ENCODE results near the gene WFIKKN1. TPM values are rescaled to one million over a fixed set of nuclear protein-coding genes. Genes with fewer than 3 reads are reported as not detected.
A peak's percentile ranks its signal among the peaks of the same experiment; 100 is the strongest.

The WFIKKN1 gene
- total and polyA plus RNA-seq, 12 donors, result 0.18 to 3.9 (median 0.45) TPM; not detected in 2

DNA sequence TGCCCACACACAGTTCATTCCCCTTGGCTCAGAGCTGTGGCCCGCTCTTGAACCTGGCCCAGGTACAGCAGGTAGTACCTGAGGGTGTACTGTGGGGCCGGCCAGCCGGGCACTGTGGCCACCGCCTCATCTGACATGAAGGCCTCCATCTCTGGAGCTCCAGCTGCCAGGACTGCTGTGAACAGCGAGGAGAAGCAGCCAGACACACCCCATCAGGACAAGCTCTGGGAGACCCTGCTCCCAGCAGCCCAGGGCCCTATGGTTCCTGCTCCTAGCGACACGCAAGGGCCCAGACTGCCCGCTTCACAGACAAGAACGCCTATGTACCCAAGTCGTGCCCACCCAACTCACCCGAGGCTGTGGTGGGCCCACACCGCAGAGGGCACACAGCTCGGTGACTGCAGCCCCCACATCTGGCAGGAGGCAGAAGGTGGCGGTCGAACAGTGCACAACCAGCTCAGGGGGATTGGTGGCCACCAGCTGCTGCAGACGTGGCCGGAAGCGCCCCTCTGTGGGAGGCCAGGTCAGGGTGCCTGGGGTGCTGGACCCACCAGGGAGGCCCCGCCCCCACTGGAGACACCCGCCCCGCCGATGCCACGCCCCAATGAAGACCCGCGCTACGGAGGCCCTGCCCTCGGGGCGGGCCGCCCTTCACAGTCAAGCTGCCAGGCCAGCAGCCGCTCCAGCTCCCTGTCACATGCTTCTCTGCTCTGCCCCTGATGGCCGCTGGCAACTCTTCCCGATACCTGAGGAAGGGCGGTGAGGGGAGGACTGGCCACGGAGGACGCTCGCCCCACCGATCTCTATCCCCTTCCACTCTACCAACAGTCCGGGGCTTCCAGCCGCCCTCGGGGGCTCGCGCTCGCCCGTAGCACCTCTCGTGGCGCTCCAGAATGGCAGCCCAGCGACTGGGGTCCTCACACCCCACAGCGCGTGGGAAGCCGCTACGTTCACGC is 48.4 kb downstream of the WFIKKN1 start:
- 0 to 50% (median 23%) methylated on average over 1 to 52 of the region's 52 CpGs for WGBS, 4 donors
- TF ChIP-seq, protein P1, sequence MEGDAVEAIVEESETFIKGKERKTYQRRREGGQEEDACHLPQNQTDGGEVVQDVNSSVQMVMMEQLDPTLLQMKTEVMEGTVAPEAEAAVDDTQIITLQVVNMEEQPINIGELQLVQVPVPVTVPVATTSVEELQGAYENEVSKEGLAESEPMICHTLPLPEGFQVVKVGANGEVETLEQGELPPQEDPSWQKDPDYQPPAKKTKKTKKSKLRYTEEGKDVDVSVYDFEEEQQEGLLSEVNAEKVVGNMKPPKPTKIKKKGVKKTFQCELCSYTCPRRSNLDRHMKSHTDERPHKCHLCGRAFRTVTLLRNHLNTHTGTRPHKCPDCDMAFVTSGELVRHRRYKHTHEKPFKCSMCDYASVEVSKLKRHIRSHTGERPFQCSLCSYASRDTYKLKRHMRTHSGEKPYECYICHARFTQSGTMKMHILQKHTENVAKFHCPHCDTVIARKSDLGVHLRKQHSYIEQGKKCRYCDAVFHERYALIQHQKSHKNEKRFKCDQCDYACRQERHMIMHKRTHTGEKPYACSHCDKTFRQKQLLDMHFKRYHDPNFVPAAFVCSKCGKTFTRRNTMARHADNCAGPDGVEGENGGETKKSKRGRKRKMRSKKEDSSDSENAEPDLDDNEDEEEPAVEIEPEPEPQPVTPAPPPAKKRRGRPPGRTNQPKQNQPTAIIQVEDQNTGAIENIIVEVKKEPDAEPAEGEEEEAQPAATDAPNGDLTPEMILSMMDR (IDR thresholded peaks at IDR 0.05), result no peak
- peak; percentile 6 to 14 for TF ChIP-seq POLR2A (IDR thresholded peaks at IDR 0.05)
- intact Hi-C loops (cut with DNase I), result no loop called here
- Histone ChIP-seq H3K4me3 (peak overlapping the region in 1 of 4 donors; percentile 99), H3K36me3 (replicated peaks in 1 of 2) (peaks cover 0 to 19% of the 10 kb centered on the region in 2 donors), H3K4me1 (replicated peaks in 1 of 2) (peaks cover 35 to 43% of the 10 kb centered on the region in 2 donors), H3K27me3 (no peaks in the 10 kb centered on the region), H3K27ac (peak overlapping the region in 4 of 5 donors; percentile 47 to 94 (median 80)), H3K9me3 (replicated peaks in 1 of 3) (no peaks in the 10 kb centered on the region)
- DNase-seq, result peak; percentile 82 to 91 (median 86)

DNA sequence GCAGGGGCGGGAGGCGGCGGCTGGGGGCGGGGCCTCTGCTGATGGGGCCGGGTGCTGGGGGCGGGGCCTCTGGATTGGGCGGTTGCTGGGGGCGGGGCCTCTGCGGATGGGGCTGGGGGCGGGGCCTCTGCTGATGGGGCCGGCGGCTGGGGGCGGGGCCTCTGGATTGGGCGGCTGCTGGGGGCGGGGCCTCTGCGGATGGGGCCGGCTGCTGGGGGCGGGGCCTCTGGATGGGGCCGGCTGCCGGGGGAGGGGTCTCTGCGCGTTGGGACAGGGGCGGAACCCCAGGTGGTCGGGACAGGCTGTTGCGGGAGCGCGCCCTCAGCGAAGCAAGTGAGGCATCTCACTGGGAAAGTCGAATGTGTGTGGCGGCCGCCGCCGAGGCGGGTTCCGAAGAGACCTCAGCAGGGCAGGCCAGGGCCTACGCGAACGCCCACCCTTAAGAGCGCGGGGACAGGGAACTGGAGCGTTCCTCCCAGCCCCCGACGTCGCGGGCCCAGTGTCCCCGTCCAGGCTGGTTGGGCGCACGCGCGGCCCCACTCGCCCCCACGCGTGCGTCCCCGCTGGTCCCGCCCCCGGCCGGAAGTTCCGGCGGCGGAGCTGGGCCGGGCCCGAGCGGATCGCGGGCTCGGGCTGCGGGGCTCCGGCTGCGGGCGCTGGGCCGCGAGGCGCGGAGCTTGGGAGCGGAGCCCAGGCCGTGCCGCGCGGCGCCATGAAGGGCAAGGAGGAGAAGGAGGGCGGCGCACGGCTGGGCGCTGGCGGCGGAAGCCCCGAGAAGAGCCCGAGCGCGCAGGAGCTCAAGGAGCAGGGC is 49.2 kb downstream of the WFIKKN1 start, which contains the start of gene STUB1:
Gene STUB1 (plus strand): TSS at position 597 of the 811 bp plus-strand sequence. CDS start 116 bp downstream, at position 713.
- peak within 1 kb of the TSS; percentile 27 to 99 (median 46) for H3K4me3 ChIP-seq
- no peaks in the 10 kb centered on the region for H3K9me3 ChIP-seq (replicated peaks in 1 of 3)
- H3K27ac ChIP-seq, result peak within 1 kb of the TSS; percentile 79 to 94 (median 86)
- 0 to 1% (median 1%) methylated on average over 8 to 91 of the region's 91 CpGs for WGBS, 4 donors
- H3K27me3 ChIP-seq, result no peaks in the 10 kb centered on the region
- DNase-seq, result peak; percentile 87 to 92 (median 91)
- intact Hi-C loops (cut with DNase I), result no loop called here
- peaks cover 0 to 19% of the 10 kb centered on the region in 2 donors for H3K36me3 ChIP-seq (replicated peaks in 1 of 2)
- peaks cover 31 to 42% of the 10 kb centered on the region in 2 donors for H3K4me1 ChIP-seq (replicated peaks in 1 of 2)
- TF ChIP-seq, protein P1 (IDR thresholded peaks at IDR 0.05), result peak in 1 of 6 experiments; percentile 4
- TF ChIP-seq POLR2A (IDR thresholded peaks at IDR 0.05), result peak; percentile 49 to 78

DNA sequence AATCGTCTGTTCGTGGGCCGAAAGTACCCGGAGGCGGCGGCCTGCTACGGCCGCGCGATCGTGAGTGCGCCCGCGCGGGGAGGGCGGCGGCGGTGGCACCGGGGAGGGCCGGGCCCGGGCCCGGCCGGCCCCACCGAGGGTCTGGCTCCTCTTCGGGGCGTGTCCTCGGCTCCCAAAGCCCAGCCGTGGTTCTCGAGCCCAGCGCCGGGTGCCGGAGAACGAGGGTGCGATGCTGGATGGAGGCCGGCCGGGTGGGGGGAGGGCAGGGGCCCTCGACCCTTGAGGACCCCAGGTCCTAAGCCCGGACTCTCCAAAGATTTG is 49.8 kb downstream of the WFIKKN1 start:
- Histone ChIP-seq H3K4me3 (peak overlapping the region; percentile 27 to 99 (median 46)), H3K36me3 (replicated peaks in 1 of 2) (peaks cover 0 to 19% of the 10 kb centered on the region in 2 donors), H3K9me3 (replicated peaks in 1 of 3) (no peaks in the 10 kb centered on the region), H3K27me3 (no peaks in the 10 kb centered on the region), H3K27ac (peak overlapping the region; percentile 71 to 94 (median 86)), H3K4me1 (replicated peaks in 1 of 2) (peaks cover 27 to 41% of the 10 kb centered on the region in 2 donors)
- 0 to 1% (median 0%) methylated on average over 3 to 38 of the region's 38 CpGs for WGBS, 4 donors
- no peak for DNase-seq
- no peak for TF ChIP-seq POLR2A (IDR thresholded peaks at IDR 0.05)
- intact Hi-C loops (cut with DNase I), result no loop called here

DNA sequence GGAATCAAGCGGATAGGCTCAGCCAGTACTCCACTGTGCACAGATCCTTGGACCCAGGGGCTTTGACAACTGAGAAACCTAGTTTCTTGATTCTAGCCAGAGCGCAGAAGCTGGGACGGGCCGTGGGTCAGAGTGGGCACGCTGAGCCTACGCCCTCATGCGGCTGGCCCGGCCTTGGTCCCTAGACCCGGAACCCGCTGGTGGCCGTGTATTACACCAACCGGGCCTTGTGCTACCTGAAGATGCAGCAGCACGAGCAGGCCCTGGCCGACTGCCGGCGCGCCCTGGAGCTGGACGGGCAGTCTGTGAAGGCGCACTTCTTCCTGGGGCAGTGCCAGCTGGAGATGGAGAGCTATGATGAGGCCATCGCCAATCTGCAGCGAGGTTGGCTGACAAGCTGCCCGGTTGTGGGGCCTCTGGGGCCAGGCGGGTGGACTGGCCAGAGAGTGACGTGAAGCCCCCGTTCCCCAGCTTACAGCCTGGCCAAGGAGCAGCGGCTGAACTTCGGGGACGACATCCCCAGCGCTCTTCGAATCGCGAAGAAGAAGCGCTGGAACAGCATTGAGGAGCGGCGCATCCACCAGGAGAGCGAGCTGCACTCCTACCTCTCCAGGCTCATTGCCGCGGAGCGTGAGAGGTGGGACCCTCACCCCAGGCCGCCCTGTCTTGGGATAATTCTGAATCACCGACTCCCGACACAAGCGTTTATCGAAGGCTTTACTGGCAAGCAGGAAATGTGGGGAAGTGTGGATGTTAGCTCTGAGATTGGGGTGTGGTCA is 50.4 kb downstream of the WFIKKN1 start:
- peak overlapping the region; percentile 27 to 99 (median 46) for H3K4me3 ChIP-seq
- intact Hi-C loops (cut with DNase I), result no loop called here
- TF ChIP-seq, protein P1 (IDR thresholded peaks at IDR 0.05), result peak in 1 of 6 experiments; percentile 5
- TF ChIP-seq POLR2A (IDR thresholded peaks at IDR 0.05), result peak in 1 of 2 donors; percentile 34
- no peaks in the 10 kb centered on the region for H3K27me3 ChIP-seq
- 37 to 62% (median 41%) methylated on average over 21 to 44 of the region's 44 CpGs for WGBS, 4 donors
- H3K4me1 ChIP-seq (replicated peaks in 1 of 2), result peaks cover 27 to 41% of the 10 kb centered on the region in 2 donors
- H3K27ac ChIP-seq, result peak overlapping the region; percentile 71 to 94 (median 86)
- peak; percentile 78 to 89 (median 87) for DNase-seq
- H3K9me3 ChIP-seq (replicated peaks in 1 of 3), result no peaks in the 10 kb centered on the region
- H3K36me3 ChIP-seq (replicated peaks in 1 of 2), result peaks cover 0 to 19% of the 10 kb centered on the region in 2 donors
